NB4 (cell line): ENCODE data around the gene NFATC1.

Source experiments
- CTCF ChIP-seq: IDR thresholded peaks from one replicate; pipeline ENCODE4 v1.5.1; 2012; ENCODE audit warnings: low read depth, low read length
- POLR2A ChIP-seq: IDR thresholded peaks from 2 replicates; pipeline ENCODE4 v1.6.1; 2011; ENCODE audit warnings: mild to moderate bottlenecking; ENCODE audit not compliant: insufficient read length; ENCODE audit errors: extremely low read depth

- TF ChIP-seq POLR2A (no peak), CTCF (no peak)
Measured at GRCh38 chr18:79387615-79388014, 8.1 kb upstream of the NFATC1 start.
